Kidney glomerular epithelial cell (primary cell): ENCODE measurements around the gene TSHR.
"Not testable (repeated sequence)": the region's sequence is repeated elsewhere in the genome, so short reads cannot be mapped to it uniquely, and the experiment has no call there.

ENCODE experiments used
- DNase-seq: peaks from one replicate; lab custom pipeline; 2025; lab: John Stamatoyannopoulos, UW

TSHR gene

GRCh38 chr14:80951491-80951890 is 3.9 kb upstream of the TSHR start:
- no peak for DNase-seq

GRCh38 chr14:80953211-80953610 is 2.2 kb upstream of the TSHR start:
- DNase-seq: not testable (repeated sequence)

GRCh38 chr14:80954687-80955299 is 628 bp upstream of the TSHR start:
- peak; percentile 76 for DNase-seq

- DNase-seq: no peak
These were observed 681 bp downstream of the TSHR start for GRCh38 chr14:80956102-80956501.

DNA sequence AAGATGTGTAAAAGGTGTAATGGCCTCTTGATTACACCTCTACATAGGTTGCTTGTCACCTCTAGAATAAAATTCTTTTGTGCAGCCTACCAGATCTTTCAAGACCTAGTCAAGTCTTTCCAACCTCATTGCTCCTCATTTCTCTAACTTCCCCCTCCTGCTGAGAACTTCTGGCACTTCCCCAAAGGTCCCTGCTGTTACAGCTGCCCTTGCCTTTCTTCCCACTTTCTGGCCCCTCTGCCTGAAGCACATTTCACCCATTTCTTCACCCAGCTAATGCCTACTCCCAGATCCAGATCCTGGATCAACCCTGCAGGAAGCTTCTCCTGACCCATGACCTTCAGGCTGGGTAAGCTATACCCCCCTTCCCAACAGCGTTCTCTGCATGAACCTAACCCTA is 1.5 kb downstream of the TSHR start:
- no peak for DNase-seq

- DNase-seq: no peak
These were observed 2.2 kb downstream of the TSHR start for GRCh38 chr14:80957613-80958012.

DNA sequence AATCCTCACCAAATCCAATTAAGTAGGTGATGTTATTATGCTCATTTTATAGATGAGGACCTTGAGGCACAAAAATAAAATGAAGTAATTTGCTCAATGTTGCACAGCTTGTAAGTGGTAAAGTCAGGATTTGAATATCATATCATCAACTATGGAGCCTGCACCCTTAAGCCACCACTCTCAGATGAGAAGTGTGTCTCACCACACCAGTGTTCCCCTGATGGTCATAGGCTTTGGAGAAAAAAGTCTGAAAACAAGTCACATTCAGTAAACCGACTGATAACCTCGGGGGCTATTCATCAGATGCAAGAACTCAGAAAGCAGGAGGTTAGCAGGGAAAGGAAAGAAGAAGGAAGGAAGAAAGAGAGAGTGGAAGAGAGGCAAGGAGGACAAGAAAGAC is 2.8 kb downstream of the TSHR start:
- no peak for DNase-seq

GRCh38 chr14:80958939-80959338 is 3.5 kb downstream of the TSHR start:
- no peak for DNase-seq

GRCh38 chr14:80959496-80959895 is 4.1 kb downstream of the TSHR start:
- DNase-seq: no peak

DNA sequence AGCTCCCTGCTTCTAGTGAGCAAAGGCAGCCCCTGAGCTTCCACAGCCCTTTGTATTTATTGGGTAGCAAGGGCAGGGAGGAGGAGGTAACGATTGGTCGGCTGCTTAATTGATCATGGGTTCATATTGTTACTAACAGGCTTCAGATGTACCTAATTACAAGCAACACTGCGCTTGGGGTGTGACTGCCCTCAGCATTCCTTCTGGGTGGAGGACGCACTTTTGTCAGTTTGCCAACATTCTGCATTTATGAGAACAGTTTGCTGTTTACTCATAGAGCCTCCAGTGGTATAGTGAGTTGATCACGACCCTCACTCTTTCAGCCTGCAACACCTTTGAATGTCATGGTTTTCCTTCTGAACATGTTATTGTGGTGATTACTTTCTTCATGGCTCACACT is 9.6 kb downstream of the TSHR start:
- no peak for DNase-seq

DNA sequence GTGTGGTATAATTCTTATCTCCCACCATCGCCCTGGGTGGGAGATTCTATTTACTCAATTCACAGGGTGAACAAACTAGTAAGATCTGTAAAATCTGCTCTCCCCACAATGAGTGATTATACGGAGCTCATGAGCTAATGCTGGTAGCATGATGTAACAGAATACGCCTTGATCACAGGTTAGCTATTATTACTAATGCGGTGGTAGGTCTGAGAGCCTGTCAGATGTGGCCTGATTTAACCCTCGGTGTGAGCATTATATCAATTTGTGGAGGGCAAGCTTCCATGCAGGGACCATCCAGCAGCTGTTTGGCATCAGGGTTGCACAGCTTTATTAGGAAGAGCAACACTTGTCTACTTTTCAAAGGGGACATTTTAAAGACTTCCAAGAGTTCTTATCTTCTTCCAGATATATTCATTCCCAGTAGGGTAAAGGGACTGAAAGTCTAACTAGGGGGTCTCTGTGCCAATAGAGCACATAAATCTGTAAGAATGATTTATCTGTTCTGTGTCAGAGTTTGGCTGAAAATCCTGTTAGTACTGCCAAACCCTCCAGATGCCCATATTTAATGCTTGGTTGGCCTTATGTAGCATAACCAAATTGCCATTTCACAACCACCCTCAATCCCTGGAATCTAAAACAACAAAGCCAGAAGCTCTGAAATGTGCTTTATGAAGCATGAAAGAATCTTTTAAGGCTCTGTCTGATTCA is 18.7 kb downstream of the TSHR start:
- peak; percentile 92 for DNase-seq

- DNase-seq: no peak
These were observed 19.3 kb downstream of the TSHR start for GRCh38 chr14:80974679-80975078.

DNA sequence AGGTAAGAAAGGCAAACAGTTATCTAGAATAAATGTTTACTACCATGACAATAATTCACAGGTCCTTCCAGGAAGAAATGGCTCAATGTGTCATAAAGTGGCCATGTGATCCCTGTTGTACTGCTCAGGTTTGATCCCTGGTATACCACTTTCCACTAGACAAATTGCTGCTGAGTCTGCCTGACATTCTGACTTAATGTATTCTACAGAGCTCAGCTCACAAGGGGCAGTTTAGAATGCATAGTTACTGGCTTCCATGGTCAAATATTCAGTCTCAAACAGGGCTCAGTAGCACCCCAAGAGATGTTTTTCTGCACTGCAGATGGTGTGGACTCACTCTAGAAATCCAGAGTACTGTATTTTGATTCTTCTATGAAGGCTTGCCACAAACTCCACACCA is 21.8 kb downstream of the TSHR start:
- no peak for DNase-seq

- no peak for DNase-seq
These were observed 23.0 kb downstream of the TSHR start for GRCh38 chr14:80978403-80978802.

DNA sequence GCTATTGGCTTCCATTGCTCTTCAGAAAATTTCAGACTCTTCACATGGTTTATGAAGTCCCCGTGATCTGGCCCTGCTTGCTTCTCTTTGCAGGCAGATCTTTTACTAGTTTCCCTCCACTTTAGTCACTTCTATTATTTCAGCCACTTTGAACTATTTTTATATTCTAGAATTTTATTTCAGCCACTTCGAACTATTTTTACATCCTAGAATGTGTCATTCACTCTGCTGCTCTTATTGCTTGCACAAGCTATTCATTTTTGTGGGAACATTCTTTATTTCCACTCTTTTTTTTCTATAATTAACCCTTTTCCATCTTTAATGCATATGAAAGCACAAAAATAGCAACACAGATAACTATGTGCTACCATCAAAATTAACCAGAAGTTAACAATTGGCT is 24.5 kb downstream of the TSHR start:
- no peak for DNase-seq

GRCh38 chr14:80981156-80981555 is 25.7 kb downstream of the TSHR start:
- no peak for DNase-seq

DNA sequence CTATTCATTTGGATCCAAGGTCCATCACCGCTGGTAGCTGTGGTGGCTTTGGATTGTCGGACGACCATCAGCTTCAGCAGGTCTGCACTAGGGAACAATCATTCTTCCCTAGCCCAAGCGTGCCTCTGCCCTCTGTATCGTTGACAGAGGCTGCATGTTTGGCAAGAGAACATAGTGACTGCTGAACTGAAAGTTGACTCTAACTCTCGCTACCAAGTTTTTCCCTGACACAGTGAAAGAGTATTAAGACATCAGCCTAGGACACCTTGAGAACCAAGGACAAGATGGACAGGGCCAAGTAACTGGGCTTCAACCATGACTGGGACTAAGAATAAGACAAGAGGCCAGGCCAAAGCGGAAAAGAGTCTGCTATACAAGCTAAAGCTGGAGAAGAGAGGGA is 26.3 kb downstream of the TSHR start:
- DNase-seq: no peak

GRCh38 chr14:80982711-80983110 is 27.3 kb downstream of the TSHR start:
- DNase-seq: no peak

DNA sequence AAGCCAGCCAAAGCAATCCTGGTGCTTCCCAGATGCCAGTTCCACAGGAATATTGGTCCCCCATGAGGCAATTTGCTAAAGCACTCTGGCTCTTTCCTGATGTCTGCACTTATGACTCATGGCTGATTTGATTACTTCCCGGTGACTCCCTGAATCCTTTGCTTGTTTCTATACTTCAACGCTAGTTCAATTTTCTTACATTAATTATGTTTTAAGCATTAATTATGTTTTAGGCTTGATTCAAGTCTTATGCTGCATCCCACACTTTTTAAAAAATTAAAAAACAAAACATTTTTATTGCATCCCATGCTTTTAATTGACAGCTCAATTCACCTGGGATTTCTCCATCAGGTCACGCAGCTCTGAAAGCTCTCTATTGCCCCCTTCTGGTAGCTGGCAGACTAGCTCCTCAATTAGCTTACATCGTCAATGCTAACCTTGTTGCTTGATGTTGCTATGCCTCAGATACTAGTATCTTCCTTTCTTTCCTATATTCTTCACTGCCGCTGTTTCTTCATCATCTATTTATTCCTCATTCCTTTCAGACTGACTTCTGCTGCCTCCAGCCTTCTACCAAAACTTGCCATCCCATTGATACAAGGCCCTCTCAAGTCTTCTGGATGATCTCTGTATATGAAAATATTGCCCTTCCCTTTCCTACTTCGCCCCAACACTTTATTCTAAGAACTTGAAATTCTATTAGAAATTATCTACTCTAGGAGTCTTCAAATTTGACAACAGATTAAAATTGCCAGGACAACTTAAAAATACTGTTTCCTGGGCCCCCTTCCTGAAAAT is 32.0 kb downstream of the TSHR start:
- peak; percentile 94 for DNase-seq

DNA sequence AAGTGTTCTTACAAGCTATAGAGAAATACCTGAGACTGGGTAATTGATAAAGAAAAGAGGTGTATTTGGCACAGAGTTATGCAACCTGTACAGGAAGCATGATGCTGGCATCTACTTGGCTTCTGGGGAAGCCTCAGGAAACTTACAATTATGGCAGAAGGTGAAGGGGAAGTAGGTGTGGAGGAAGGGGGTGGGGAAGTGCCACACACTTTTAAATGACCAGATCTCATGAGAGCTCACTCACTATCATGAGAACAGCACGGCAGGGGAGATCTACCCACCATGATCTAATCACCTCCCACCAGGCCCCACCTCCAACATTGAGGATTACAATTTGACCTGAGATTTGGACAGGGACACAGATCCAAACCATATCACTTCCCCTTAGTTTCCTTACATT is 32.8 kb downstream of the TSHR start:
- DNase-seq: no peak

DNA sequence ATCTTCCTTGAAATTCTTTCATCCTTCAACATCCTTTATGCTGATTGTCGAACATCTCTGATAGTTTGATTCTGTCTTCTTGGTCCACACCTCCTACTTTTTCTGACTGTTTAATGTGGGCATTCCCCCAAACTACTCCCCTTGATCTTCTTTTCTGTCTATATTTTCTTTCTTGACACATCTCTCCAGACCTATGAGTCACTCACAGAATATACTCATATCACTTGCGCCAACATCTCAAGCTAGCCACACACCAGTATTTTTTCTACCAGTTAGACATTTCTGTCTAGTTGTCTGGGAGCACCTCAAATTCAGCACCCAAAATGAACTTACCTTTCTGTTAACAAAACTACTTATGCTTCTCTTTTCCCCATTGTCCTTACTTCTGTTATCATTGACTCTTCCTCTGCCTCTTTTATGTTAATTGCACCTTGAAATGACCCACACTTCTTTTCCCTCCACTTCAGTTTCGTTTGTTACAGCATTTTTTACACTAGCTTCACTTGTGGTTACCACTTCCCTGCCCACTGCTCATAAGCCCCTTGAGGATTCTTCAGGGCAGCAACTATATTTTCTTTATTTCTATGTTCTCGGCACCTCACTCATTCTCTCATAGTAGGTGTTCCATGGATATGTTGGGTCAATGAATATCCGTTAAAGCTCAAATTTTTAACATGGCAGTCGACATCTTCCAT is 33.5 kb downstream of the TSHR start:
- peak; percentile 14 for DNase-seq

GRCh38 chr14:80992580-80992979 is 37.2 kb downstream of the TSHR start:
- no peak for DNase-seq
